ENCODE data around the gene BAZ2B.

GRCh38 chr2:159446817-159447216 is 169.5 kb downstream of the BAZ2B start:
- TF ChIP-seq CTCF (conservative IDR thresholded peaks at IDR 0.05; ENCODE audit: low read length) = no peak
- TF ChIP-seq EZH2phosphoT487 (IDR thresholded peaks at IDR 0.05; ENCODE audit: borderline replicate concordance, low read depth, low read length) = no peak
